ENCODE measurements around the gene PER3.

Gene PER3

DNA sequence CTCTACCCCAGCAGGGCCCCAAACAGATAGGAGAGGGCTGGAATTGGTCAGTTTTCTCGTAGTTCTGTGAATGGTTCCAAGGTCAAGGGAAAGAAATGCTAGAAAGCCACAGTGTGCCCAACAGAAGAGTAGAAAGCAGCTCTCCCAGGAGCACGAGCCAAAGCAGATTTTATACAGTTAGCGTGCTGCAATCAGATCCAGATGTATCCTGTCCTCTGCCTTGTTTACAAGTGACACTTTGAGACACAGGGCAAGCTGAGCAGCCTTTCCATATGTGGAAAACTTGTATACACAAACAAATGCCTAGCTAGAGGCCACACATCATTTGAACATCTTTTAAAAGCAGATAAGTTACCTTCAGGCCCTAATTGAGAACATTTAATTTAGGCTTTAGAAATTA is 6.5 kb upstream of the PER3 start:
- no peak overlapping the region for H3K4me3 ChIP-seq (ENCODE audit: low read depth in 1 of 2, low read length in 2 of 2)
- no peaks in the 10 kb centered on the region for H3K9me3 ChIP-seq (ENCODE audit: control insufficient read depth in 1 of 2, low read length in 2 of 2)
- H3K4me1 ChIP-seq (ENCODE audit: control insufficient read depth in 1 of 2, insufficient read depth in 2 of 2, low read length in 2 of 2): peaks cover 13 to 14% of the 10 kb centered on the region in 2 donors
- H3K27me3 ChIP-seq (ENCODE audit: control insufficient read depth in 1 of 2, insufficient read depth in 2 of 2, low read length in 2 of 2): no peaks in the 10 kb centered on the region
- H3K36me3 ChIP-seq (ENCODE audit: control insufficient read depth in 1 of 2, insufficient read depth in 2 of 2, low read length in 2 of 2): peaks cover 12 to 43% of the 10 kb centered on the region in 2 donors
- H3K9ac ChIP-seq (ENCODE audit: low read depth in 1 of 2, low read length in 2 of 2): no peak overlapping the region
- no peak overlapping the region for H3K27ac ChIP-seq (ENCODE audit: low read depth, low read length)

DNA sequence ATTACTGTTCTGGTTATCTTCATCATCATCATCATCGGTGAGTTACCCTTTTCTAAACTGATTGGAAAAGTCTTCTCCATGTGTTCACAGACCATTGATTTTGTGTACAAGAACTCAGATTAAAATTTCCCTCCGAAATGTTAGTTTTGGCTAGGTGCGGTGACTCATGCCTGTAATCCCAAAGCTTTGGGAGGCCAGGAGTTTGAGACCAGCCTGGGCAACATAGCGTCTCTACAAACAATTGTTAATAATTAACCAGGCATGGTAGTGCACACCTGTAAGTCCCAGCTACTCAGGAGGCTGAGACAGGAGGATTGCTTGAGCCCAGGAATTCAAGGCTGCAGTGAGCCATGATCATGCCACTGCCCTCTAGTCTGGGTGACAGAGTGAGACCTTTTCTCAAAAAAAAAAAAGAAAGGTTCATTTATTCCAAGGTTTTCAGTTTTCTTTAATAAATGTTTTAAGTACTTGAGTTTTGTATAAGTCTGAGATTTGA is 5.9 kb upstream of the PER3 start:
- H3K27me3 ChIP-seq (ENCODE audit: control insufficient read depth in 1 of 2, insufficient read depth in 2 of 2, low read length in 2 of 2): no peaks in the 10 kb centered on the region
- no peak overlapping the region for H3K9ac ChIP-seq (ENCODE audit: low read depth in 1 of 2, low read length in 2 of 2)
- no peaks in the 10 kb centered on the region for H3K9me3 ChIP-seq (ENCODE audit: control insufficient read depth in 1 of 2, low read length in 2 of 2)
- H3K27ac ChIP-seq (ENCODE audit: low read depth, low read length): no peak overlapping the region
- no peak overlapping the region for H3K4me3 ChIP-seq (ENCODE audit: low read depth in 1 of 2, low read length in 2 of 2)
- peaks cover 19 to 20% of the 10 kb centered on the region in 2 donors for H3K4me1 ChIP-seq (ENCODE audit: control insufficient read depth in 1 of 2, insufficient read depth in 2 of 2, low read length in 2 of 2)
- H3K36me3 ChIP-seq (ENCODE audit: control insufficient read depth in 1 of 2, insufficient read depth in 2 of 2, low read length in 2 of 2): peaks cover 12 to 43% of the 10 kb centered on the region in 2 donors

DNA sequence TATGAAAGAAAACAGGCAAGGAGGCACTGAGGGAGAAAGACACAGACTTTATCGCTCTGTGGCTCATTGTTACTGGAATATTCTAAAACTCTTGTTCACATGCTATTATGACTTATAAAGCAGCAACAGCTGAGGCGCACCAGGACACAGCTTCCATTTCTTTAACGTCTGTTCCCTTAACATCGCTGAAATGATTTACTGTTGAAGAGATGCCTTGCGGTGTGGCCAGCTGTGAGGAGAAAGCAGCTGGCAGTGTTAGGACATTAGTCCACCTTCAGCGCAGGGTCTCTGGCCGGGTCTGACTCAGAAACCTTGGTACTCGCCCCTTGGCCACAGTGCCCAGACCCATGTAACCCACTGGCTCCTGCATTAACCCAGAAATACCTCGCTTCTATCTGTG is 3.1 kb upstream of the PER3 start:
- Histone ChIP-seq H3K4me1 (ENCODE audit: control insufficient read depth in 1 of 2, insufficient read depth in 2 of 2, low read length in 2 of 2) (peaks cover 19 to 21% of the 10 kb centered on the region in 2 donors), H3K36me3 (ENCODE audit: control insufficient read depth in 1 of 2, insufficient read depth in 2 of 2, low read length in 2 of 2) (peaks cover 12 to 36% of the 10 kb centered on the region in 2 donors), H3K27me3 (ENCODE audit: control insufficient read depth in 1 of 2, insufficient read depth in 2 of 2, low read length in 2 of 2) (no peaks in the 10 kb centered on the region), H3K9ac (ENCODE audit: low read depth in 1 of 2, low read length in 2 of 2) (no peak overlapping the region), H3K9me3 (ENCODE audit: control insufficient read depth in 1 of 2, low read length in 2 of 2) (no peaks in the 10 kb centered on the region), H3K4me3 (ENCODE audit: low read depth in 1 of 2, low read length in 2 of 2) (no peak overlapping the region), H3K27ac (ENCODE audit: low read depth, low read length) (no peak overlapping the region)

DNA sequence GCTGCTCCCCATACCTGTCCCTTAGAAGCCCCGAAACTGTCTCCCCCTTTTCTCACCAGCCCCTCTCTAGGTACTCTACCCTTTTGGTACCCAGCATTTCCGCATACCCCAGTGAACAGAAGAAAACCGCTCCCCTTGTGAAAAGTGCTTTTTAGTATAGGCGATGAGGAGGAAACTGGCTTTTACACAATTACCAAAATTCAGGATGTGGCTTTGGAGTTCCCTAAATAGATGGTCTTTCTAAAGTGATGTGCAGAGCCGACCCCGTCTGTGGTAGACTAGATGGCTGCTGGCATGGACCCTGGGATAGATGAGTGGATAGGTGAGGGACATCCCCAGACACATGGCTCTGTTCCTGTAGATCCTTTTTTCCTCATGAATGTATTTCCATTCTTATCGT is 2.6 kb upstream of the PER3 start:
- peaks cover 12 to 36% of the 10 kb centered on the region in 2 donors for H3K36me3 ChIP-seq (ENCODE audit: control insufficient read depth in 1 of 2, insufficient read depth in 2 of 2, low read length in 2 of 2)

DNA sequence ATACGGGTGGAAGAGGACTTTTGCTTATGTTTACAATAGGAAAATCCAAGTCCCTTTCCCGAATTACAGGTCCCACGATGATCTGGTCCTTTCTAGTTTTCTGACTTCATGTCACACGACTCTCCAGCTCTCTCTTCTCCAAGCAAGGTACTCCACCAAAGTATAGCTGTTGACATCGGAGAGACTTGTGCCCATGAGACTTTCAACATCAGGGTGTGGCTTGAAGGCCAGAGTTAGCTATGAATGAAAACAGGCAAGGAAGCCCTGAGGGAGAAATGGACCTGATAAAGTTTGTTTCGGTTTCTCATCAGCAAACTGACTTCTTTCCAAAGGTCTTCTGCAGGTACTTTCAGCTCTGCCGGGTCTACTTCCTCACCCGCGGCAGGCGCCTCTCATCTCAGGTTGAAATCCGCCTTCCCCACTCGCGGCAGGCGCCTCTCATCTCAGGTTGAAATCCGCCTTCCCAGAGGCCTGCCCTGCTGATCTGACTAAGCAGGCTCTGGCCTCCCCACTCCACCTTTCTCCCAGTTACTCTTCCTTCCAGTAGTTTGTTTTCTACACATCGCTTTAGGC is 2.1 kb upstream of the PER3 start:
- peak overlapping the region; percentile 60 for H3K27ac ChIP-seq (ENCODE audit: low read depth, low read length)
- peaks cover 19 to 25% of the 10 kb centered on the region in 2 donors for H3K4me1 ChIP-seq (ENCODE audit: control insufficient read depth in 1 of 2, insufficient read depth in 2 of 2, low read length in 2 of 2)
- no peaks in the 10 kb centered on the region for H3K9me3 ChIP-seq (ENCODE audit: control insufficient read depth in 1 of 2, low read length in 2 of 2)
- H3K9ac ChIP-seq (ENCODE audit: low read depth in 1 of 2, low read length in 2 of 2): peak overlapping the region; percentile 24 to 48
- no peaks in the 10 kb centered on the region for H3K27me3 ChIP-seq (ENCODE audit: control insufficient read depth in 1 of 2, insufficient read depth in 2 of 2, low read length in 2 of 2)
- H3K36me3 ChIP-seq (ENCODE audit: control insufficient read depth in 1 of 2, insufficient read depth in 2 of 2, low read length in 2 of 2): peaks cover 12 to 34% of the 10 kb centered on the region in 2 donors
- peak overlapping the region; percentile 26 to 41 for H3K4me3 ChIP-seq (ENCODE audit: low read depth in 1 of 2, low read length in 2 of 2)

More for the DNA sequence above, 2.6 kb upstream of the PER3 start:
- Histone ChIP-seq H3K27ac (ENCODE audit: low read depth, low read length) (no peak overlapping the region), H3K27me3 (ENCODE audit: control insufficient read depth in 1 of 2, insufficient read depth in 2 of 2, low read length in 2 of 2) (no peaks in the 10 kb centered on the region), H3K9ac (ENCODE audit: low read depth in 1 of 2, low read length in 2 of 2) (peak overlapping the region in 1 of 2 donors; percentile 16), H3K9me3 (ENCODE audit: control insufficient read depth in 1 of 2, low read length in 2 of 2) (no peaks in the 10 kb centered on the region), H3K4me3 (ENCODE audit: low read depth in 1 of 2, low read length in 2 of 2) (peak overlapping the region; percentile 9 to 26), H3K4me1 (ENCODE audit: control insufficient read depth in 1 of 2, insufficient read depth in 2 of 2, low read length in 2 of 2) (peaks cover 19 to 22% of the 10 kb centered on the region in 2 donors)

DNA sequence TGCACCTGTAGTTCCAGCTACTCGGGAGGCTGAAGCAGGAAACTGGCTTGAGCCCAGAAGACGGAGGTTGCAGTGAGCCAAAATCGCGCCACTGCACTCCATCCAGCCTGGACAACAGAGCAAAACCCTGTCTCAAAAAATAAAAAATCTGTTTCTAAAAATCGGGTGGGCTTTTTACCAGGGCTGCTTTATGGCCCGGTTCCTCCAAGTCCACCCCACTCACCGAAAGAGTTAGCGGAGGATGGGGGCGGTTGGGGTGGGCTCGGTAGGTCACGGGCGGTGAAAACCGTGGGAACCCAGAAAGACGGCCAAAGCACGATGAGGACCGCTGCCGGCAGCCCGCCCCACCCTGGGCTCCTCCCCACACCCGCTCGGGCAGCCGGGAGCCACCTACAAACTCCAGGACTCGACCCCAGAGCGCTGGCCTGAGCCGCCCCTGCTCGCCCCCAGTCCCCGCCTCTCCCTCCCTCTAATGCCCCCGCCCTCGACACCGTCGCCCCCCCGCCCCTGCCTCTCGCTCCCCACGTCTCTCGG is 846 bp upstream of the PER3 start:
- Histone ChIP-seq H3K27me3 (ENCODE audit: control insufficient read depth in 1 of 2, insufficient read depth in 2 of 2, low read length in 2 of 2) (no peaks in the 10 kb centered on the region), H3K9me3 (ENCODE audit: control insufficient read depth in 1 of 2, low read length in 2 of 2) (no peaks in the 10 kb centered on the region), H3K27ac (ENCODE audit: low read depth, low read length) (no peak overlapping the region), H3K9ac (ENCODE audit: low read depth in 1 of 2, low read length in 2 of 2) (peak overlapping the region; percentile 39 to 48), H3K4me1 (ENCODE audit: control insufficient read depth in 1 of 2, insufficient read depth in 2 of 2, low read length in 2 of 2) (peaks cover 19 to 25% of the 10 kb centered on the region in 2 donors), H3K36me3 (ENCODE audit: control insufficient read depth in 1 of 2, insufficient read depth in 2 of 2, low read length in 2 of 2) (peaks cover 4 to 25% of the 10 kb centered on the region in 2 donors), H3K4me3 (ENCODE audit: low read depth in 1 of 2, low read length in 2 of 2) (peak overlapping the region; percentile 51 to 62)

DNA sequence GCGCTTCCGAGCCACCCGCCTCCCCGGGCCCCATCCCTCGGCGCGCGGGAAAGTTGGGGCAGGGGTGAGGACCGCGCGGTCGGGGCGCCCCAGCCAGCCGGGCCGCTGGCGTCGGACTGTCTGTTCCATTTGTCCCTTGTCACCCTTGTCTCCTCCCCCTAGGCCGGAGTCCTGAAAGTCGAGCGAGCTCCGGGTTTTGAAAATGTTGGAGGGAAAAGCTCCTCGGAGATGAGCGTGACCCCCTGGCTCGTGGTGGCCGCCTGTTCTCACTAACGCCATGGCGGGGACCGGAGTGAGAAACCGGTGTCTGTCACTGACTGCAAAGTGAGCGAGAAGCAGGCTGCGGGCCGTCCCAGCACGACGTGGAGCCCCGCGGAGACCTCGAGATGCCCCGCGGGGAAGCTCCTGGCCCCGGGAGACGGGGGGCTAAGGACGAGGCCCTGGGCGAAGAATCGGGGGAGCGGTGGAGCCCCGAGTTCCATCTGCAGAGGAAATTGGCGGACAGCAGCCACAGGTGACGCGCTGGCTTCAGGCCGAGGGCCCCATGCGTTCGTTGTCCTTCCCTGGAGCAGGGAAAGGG is 491 bp downstream of the PER3 start:
- H3K27ac ChIP-seq (ENCODE audit: low read depth, low read length): peak overlapping the region; percentile 63
- peak overlapping the region; percentile 17 to 59 for H3K4me3 ChIP-seq (ENCODE audit: low read depth in 1 of 2, low read length in 2 of 2)
- peaks cover 19 to 25% of the 10 kb centered on the region in 2 donors for H3K4me1 ChIP-seq (ENCODE audit: control insufficient read depth in 1 of 2, insufficient read depth in 2 of 2, low read length in 2 of 2)
- no peaks in the 10 kb centered on the region for H3K9me3 ChIP-seq (ENCODE audit: control insufficient read depth in 1 of 2, low read length in 2 of 2)
- no peaks in the 10 kb centered on the region for H3K27me3 ChIP-seq (ENCODE audit: control insufficient read depth in 1 of 2, insufficient read depth in 2 of 2, low read length in 2 of 2)
- H3K36me3 ChIP-seq (ENCODE audit: control insufficient read depth in 1 of 2, insufficient read depth in 2 of 2, low read length in 2 of 2): peaks cover under 1 to 25% of the 10 kb centered on the region in 2 donors
- peak overlapping the region; percentile 3 to 13 for H3K9ac ChIP-seq (ENCODE audit: low read depth in 1 of 2, low read length in 2 of 2)

DNA sequence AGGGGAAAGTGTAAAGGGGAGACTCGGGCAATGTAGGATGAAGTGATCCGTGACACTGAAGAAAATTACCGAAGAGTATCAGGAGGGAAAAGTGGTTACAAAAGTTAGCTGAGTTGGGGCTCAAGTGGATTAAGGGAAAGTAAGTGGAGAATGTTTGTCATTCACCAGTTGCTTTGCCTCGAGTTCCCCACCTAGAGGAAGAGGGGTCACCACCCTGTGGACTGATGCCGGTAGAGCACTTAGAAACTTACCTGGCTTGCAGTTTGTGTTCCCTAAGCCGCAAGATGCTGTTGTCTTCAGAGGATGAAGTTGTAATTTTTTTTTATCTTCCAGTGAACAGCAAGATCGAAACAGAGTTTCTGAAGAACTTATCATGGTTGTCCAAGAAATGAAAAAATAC is 1.0 kb downstream of the PER3 start:
- Histone ChIP-seq H3K36me3 (ENCODE audit: control insufficient read depth in 1 of 2, insufficient read depth in 2 of 2, low read length in 2 of 2) (peaks cover 4 to 27% of the 10 kb centered on the region in 2 donors), H3K27ac (ENCODE audit: low read depth, low read length) (no peak overlapping the region), H3K27me3 (ENCODE audit: control insufficient read depth in 1 of 2, insufficient read depth in 2 of 2, low read length in 2 of 2) (no peaks in the 10 kb centered on the region), H3K9ac (ENCODE audit: low read depth in 1 of 2, low read length in 2 of 2) (peak overlapping the region in 1 of 2 donors; percentile 13), H3K4me1 (ENCODE audit: control insufficient read depth in 1 of 2, insufficient read depth in 2 of 2, low read length in 2 of 2) (peaks cover 19 to 25% of the 10 kb centered on the region in 2 donors), H3K9me3 (ENCODE audit: control insufficient read depth in 1 of 2, low read length in 2 of 2) (peaks cover 0 to under 1% of the 10 kb centered on the region in 2 donors), H3K4me3 (ENCODE audit: low read depth in 1 of 2, low read length in 2 of 2) (peak overlapping the region; percentile 17 to 59)

DNA sequence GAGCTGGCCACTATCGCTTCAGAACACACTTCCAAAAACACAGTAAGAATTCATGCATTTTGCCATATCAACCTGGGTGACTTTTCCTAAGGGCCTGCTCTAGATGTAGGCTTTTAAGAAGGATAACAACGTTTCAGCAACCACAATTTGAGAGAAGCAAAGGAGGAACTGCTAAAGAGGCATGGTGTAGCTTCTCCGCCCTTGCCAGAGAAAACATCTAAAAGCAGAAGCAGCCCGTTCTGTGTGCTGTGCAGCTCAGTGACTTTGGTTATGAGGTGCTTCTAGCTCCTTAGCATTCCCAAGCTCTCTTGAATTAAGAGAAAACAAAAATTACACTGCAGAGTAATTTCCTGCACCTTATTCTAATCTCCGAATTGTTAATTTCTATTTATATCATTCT is 2.7 kb downstream of the PER3 start:
- H3K27ac ChIP-seq (ENCODE audit: low read depth, low read length): no peak overlapping the region
- H3K9ac ChIP-seq (ENCODE audit: low read depth in 1 of 2, low read length in 2 of 2): no peak overlapping the region
- no peak overlapping the region for H3K4me3 ChIP-seq (ENCODE audit: low read depth in 1 of 2, low read length in 2 of 2)
- peaks cover 9 to 27% of the 10 kb centered on the region in 2 donors for H3K36me3 ChIP-seq (ENCODE audit: control insufficient read depth in 1 of 2, insufficient read depth in 2 of 2, low read length in 2 of 2)
- H3K4me1 ChIP-seq (ENCODE audit: control insufficient read depth in 1 of 2, insufficient read depth in 2 of 2, low read length in 2 of 2): peaks cover 12 to 16% of the 10 kb centered on the region in 2 donors
- no peaks in the 10 kb centered on the region for H3K27me3 ChIP-seq (ENCODE audit: control insufficient read depth in 1 of 2, insufficient read depth in 2 of 2, low read length in 2 of 2)
- peaks cover 8 to 14% of the 10 kb centered on the region in 2 donors for H3K9me3 ChIP-seq (ENCODE audit: control insufficient read depth in 1 of 2, low read length in 2 of 2)

DNA sequence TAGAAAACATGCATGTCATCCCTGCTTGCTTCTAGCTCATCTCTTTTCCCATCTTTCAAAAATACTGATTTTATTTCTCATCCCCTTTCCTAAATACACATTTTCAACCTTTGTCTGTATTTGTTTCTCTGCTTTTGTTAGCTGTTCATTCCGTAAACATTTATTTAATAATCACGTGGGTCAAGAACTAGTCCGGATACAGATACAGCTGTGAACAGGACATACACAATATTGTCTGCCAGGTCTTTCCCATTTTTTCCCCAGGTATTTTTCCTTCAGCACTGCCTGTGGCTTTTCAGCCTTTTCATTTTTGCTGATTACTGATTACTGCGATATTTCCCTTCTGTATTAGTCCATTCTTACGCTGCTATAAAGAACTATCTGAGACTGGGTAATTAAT is 5.7 kb downstream of the PER3 start:
- Histone ChIP-seq H3K4me3 (ENCODE audit: low read depth in 1 of 2, low read length in 2 of 2) (no peak overlapping the region), H3K4me1 (ENCODE audit: control insufficient read depth in 1 of 2, insufficient read depth in 2 of 2, low read length in 2 of 2) (peaks cover 0 to 4% of the 10 kb centered on the region in 2 donors), H3K27ac (ENCODE audit: low read depth, low read length) (no peak overlapping the region), H3K9ac (ENCODE audit: low read depth in 1 of 2, low read length in 2 of 2) (no peak overlapping the region), H3K27me3 (ENCODE audit: control insufficient read depth in 1 of 2, insufficient read depth in 2 of 2, low read length in 2 of 2) (no peaks in the 10 kb centered on the region), H3K36me3 (ENCODE audit: control insufficient read depth in 1 of 2, insufficient read depth in 2 of 2, low read length in 2 of 2) (peaks cover 9 to 34% of the 10 kb centered on the region in 2 donors), H3K9me3 (ENCODE audit: control insufficient read depth in 1 of 2, low read length in 2 of 2) (peaks cover 8 to 14% of the 10 kb centered on the region in 2 donors)
